Right hindlimb (tissue), 1 donor: ENCODE results near the gene SLC2A9.
A peak's percentile ranks its signal among the peaks of the same experiment; 100 is the strongest.

Experiments used
- DNase-seq: peaks from one replicate; pipeline ENCODE4 v3.0.0-alpha.2; 2018

SLC2A9 gene

DNA sequence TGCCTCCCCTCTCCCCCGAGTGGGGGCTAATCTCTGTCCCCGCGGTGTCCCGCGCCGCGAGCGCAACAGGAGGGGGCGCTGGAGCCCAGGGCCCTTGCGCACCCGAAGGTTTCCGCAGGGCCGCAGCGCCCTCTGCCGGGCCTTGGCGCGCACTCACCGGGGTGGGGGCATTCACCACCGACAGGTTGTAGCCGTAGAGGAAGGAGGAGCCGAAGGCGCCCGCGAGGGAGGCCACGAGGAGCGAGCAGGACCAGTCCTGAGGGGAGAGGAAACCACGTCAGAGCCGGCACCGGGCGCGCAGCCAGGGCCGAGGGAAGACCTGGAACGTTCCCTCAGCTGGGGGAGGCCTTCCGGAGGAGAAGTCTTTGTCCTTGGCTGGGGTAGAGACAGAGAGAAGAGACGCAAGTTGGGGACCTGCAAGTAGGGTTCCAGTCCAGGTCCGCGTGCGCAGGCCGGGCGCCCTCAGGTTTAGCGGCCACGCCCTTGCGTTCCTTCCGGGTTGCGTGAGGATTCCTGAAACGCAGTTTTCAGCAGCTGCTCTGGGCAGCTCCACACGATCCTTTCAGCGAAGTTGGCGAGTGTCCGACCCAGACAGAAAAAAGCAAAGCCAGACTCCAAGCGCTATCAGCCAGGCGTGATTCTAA, 2.4 kb downstream of the SLC2A9 start:
- DNase-seq: peak; percentile 97

DNA sequence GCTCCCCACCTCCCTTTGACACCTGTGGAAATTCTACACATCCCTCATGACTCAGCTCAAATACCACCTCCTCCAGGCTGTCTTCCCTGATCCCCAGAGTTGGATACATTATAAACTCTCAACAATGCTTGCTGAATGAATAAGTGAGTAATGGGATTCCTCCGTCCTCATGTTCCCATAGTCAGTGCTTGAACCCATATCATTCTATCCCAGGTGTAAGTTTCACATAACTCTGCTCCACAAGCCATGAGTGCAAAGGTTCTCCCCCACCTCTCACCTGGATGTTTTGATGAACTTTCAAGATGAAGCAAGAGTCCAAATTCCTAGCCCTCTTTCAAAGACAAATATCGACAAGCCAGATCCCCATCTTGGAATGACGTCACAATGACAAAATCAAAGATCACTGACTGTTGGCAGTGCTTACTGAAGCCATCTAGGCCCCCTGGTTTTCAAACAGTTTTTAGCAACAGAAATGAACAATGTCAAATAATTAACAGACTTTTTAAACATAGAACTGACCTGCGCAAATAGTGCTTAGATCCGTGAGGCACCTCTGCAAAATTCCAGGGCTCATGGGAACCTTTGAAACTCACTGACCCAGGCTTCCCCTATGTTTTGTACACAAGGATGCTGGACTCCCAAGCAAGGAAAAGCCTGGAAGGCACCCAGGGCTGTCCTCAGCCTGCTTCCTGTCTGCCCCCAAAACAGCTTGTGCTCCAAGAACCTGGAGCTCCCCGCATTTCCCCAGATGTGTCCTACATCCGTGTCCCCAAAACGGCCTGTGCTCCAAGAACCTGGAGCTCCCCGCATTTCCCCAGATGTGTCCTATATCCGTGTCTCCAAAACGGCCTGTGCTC, 4.0 kb downstream of the SLC2A9 start:
- DNase-seq: no peak

DNA sequence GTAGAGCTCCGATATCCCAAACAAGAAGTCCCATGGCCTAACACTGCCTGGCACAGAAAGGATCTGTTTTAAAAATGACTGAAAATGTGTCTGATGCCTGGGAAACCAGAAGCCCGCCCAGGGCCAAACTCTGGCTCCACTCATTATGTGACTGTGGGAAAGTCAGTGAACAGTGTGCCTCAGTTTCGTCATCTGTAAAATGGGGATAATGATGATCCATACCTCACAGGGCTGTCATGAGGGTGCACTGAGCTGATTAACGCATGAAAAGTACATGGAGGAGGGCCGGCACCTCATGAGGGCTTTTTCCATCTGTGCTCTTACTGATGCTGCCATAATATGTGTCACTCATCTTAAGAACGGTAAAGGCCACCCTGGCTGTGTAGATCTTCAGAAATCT, 5.1 kb downstream of the SLC2A9 start:
- DNase-seq: no peak

DNA sequence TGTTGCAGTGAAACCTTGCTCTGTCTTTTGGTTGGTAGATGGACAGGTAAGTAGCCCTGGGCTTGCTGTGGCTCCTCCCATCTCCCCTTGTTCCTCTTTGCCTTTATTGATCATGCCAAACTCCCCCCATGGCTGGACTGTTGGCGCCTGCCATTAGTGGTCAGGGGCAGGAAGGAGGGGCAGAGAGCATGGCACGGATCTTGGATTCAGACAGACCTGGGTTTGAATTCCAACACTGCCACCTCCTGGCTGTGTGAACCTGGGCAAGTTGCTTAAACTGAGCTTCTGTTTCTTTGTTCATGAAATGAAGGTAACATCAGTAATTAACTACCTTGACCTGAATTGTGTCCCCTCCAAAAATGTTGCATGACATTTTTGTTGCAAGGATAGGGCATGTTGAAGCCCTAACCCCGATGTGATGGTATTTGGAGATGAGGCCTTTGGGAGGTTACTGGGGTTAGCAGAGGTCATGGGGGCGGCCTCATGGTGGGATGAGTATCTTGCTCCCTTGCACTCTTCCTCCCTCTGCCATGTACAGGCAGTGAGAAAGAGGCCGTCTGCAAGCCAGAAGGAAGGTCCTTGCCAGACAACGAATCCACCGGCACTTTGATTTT, 6.0 kb downstream of the SLC2A9 start:
- peak; percentile 48 for DNase-seq

DNA sequence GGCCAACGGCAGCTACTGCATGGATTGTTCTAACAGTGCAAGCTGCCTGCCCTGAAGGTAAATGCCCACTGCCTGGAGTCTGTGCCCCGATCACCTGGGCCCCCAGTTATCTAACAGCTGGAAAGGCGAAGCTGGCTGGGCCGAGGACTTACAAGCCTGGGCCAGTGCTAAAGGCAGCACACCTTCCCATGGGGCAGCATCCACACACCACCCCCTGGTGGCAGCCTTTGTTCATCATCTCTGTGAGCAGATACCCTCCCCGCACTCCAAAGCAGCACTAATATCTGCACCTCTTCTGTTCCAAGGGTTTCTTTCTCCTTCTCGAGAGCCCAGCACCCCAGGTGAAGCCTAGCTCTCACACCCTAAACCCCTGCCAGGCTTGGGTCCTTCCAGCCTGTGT, 7.6 kb downstream of the SLC2A9 start:
- no peak for DNase-seq

DNA sequence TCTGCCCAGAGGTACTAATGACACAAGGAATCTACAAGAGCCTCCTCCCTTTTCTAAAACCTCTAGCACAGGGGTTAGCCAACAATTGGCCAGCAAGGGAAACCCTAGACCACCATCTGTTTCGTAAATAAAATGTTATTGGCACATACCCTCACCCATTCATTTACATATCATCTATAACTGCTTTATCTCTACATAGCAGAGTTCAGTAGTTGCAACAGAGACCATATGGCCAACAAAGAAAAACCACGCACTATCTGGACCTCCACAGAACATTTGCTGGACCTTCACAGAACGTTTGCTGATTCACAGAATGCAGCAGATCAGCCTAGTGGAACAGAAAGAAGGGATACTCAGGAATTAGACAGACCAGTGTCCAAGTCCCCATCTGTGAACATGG, 9.4 kb downstream of the SLC2A9 start:
- no peak for DNase-seq

DNA sequence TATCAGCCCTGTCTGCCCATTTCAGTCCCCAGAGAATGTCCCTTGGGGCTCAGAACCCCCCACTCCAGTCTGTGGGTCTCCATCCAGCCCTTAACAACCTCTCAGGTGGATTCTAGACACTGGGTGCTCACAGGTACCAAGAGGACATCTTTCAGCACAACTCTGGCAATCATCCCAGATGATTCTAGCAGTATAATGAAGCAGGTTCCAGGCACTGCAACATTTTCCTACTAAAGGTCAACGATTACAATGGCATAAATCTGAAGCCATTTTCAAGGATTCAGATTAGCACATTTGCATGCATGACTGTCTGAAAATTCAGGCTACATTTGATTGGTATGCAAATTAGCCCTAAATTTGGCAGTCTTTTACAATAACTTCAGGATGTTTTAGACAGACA, 10.0 kb downstream of the SLC2A9 start:
- DNase-seq: no peak

DNA sequence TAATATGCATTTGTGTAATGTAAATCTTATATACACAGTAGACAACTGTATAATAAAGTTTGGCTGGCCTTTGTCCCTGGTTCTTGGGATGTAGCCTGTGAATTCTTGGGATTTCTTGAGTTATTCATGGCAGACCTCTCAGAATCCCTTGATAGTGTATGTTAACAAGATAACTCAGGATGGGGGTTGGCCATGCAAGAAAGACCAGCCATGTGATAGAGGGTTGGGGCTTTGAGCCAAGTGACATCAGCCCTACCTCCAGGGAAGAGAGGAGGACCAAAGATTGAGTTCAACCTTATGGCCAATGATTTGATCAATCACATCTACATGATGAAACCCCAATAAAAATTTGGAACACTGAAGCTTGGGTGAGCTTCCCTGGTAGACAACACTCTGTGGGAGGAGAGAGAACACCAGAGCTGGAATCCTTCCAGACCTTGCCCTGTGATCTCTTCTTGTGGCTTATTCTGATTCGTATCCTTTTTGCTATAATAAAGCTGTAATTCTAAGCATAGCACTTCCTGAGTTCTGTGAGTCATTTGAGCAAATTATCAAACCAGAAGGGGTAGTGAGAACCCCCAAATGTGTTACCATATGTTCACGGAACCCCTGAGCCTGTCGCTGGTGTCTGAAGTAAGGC, 11.3 kb downstream of the SLC2A9 start:
- no peak for DNase-seq

DNA sequence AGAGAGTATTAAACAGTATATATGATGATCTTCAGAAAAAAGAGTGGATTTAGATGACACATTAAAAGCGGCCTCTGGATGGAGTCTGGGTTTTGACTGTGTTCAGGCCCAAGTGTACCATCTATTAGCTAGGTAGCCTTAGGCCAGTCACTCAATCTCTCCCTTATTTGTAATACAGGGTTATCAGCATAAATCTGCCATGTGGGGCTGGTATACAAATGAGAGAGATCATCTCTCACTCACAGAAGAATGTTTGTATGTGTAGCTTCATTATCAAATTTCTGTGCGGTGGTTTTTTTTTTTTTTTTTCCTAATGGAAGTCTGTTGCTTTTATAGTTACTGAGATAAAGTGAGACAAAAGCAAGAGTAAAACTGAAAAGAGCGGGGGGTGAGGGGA, 12.7 kb downstream of the SLC2A9 start:
- no peak for DNase-seq

DNA sequence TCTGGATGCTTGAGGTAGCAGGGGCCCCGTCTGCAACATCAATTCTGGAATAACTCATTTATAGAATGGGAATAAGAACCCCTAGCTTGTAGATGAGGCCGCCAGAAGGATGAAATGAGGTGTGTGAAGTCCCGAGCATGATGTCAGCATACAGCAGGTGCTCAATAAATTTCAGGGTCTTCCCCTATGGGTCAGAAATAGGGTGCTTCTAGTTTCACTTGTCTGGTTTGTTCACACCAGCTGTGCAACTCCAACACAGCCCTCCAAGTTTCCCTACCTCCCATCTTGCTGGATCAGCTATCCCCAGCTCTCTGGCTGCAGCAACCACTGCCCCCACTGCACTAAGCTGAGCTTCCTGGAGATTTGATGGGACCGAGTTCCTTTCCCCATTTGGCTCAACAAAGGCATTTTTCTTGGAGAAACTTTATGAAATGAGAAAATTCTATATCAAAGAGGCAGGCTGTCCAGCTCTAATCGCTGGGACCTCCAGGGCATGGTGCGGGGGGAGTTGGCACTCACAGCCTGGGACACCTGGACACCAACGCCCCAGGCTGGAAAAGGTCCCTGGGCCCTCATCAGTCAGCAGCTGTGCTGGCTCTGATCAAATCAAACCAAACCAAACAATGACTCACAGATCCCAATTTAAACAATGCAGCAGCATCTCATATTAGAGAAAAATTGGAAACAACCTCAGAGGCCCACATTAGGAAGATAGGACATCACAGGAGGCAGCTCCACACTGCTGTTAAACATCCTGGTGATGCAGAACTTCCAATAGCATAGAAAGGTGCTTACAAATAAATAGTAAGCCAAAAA, 13.3 kb downstream of the SLC2A9 start:
- peak; percentile 90 for DNase-seq

DNA sequence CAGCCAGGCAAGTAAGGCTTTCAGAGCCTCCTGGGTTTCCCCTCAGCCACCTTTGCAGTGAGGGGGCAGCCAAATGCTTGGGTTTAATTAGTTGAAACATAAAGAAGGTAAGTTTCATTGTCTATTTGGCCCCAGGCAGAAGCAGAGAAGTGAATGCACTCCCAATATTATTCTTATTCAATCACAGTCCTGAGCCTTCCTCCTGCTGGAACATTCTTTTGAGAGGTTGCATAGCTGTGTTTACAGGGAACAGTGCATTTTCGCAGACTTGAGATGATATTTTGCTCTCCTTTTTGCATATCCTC, 13.9 kb downstream of the SLC2A9 start:
- DNase-seq: no peak

DNA sequence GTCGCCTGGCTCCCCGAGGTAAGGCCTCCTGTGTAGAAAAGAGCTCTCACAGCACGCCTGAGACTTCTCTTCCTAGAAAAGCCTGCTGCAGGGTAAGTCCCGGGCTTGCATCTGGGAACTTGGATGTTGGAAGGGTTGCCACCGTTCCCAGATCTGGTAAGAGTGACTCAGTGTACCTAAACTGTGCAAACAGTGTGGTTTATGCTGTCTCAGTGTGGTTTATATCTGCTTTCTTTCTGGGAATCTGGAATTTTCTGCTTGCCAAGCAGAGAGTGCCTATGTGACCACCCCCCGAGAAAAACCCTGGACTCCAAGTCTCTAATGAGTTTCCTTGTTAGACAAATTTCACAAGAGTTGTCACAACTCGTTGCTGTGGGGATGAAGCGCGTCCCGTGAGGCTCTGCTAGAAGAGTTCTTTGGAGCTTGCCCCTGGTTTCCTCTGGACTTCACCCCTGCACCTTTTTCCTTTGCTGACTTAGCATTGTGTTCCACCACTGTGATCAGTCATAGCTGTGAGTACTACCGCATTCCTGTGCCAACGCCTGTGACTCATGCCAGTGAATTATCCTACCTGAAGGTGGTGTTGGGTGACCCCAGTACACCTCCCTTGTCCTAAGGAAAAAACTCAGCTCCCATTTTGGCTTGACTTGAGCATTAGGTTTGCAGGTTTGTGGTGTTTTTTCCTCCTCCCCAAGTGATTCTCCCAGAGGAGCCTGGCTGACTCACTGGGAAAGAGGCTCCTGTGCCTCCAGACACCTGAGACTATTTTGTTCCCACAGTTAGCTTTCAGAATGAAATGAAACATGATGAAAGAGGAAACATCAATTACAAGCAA, 14.5 kb downstream of the SLC2A9 start:
- no peak for DNase-seq

DNA sequence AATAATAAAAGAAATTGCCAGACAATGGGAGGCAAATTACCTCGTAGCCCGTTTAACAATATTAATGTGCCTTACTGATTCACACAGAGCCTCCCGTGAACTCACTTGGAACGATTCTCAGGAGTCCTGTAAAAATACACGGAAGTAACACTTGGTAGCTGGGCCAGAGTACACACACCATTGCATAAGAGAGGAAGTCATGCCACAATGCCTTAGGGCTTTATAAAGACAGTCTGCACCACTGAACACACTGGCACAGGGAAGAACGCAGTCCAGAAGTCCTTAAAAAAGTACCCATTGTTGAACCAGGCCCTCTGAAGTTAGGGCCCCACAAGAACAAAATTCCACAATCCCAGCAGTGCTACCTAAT, 15.1 kb downstream of the SLC2A9 start:
- no peak for DNase-seq

DNA sequence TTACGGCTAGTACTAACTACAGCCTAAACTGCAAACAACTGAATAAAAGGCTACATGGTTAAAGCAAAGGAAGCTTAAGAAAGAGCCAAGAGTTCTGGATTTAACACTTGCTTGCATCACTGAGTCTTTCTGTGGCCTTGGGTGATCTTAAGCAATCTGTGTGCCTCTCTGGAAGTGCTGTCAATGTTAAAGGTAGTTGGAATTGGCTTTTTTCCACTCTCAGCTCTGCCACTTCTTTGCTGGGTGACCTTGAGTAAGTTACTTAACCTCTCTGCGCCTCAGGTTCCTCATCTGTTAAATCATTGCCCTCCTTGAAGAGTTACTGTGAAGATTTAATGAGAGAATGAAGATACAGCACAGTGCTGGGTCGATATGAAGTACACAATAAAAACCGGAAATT, 15.7 kb downstream of the SLC2A9 start:
- DNase-seq: no peak

DNA sequence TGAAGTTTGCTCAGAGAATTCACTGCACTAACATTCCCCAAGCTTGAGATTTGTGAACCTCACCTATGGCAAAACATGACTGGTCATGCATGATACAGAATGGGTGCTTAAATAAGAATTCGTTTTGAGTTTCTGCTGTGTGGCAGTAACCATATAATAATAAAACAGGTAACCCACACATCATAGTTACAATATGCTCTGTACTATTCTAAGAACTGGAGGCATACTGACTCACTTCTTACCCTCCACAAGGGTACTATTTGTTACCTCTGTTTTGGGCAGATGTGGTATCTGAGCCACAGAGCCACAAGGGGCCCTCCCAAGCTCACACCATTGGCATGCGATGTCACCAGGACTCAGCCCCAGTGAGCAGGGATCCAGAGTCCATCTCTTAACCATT, 17.6 kb downstream of the SLC2A9 start:
- no peak for DNase-seq

DNA sequence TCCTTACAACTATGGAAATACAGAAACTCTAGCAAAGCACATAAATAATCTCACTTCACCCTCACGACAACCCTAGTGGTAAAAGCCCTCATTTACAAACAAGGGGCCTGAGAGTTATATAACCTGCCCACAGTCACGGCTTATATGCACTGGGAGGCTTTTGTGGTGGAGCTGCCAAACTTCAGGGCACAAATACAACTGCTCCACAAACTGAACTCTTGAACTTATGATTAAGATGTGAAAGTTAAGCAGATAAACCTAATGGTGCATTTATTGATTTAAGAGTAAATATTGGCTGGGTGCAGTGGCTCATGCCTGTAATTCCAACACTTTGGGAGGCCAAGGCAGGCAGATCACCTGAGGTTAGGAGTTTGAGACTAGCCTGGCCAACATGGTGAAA, 19.0 kb downstream of the SLC2A9 start:
- DNase-seq: no peak

DNA sequence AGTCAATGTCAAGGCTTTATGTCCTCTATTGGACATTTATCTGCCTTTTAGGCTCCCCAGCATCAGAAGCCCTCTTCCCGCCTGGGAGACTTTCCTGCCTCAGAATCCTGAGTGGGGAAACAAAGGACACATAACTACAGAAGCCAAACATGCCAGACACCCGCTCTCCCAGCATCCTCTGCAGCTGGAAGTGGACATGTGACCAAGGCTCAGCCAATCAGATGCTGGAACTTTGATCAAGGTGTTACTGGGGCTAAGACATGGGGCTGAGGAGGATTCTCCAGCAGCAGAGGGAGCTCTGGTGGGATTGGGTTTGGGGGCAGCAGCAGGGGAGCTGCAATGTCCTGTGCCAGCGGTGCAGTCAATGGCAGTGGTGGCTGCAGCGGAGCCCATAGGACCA, 19.5 kb downstream of the SLC2A9 start:
- DNase-seq: no peak

DNA sequence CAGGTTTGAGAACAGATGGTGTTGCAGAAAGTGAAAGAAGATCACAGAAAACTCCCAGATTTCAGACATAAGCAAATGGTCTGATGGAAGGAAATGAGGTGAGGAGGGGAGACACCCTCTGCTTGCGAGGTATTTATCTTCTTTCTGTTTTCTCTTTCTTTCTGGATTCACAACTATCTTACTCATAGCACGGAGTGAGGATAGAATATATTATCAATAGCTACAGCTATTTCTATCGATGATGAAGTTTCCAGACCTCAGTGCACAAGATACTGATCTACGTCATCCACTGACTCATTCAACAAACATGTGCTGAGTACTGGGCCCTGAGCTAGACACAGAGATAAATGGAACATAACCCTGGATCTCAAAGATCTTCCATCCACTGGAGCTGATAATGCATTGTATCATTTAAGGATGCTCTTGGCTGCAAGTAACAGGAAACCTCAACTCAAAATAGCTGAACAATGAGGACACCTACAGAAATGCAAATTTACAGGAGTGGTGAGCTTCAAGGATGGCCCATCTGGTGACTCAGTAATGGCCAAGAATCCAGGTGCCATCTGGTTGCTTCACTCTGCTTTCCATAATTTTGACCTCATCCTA, 21.2 kb downstream of the SLC2A9 start:
- no peak for DNase-seq

DNA sequence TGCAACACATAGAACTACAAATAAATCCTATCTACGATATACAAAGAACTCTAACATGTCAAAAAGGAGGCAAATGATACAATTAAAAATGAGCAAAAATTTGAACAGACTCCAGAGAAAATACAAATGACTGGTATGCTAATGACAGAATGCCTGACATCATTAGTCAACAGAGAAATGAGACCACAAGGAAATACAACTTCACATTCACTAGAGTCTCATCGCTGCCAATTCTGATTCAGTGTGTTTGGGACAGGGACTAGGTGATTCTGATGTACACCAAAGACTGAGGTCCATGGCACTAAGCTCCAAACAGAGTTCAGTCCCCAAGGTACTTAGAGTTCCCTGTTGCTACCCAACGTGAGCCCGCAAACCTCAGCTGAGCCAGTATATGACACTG, 23.4 kb downstream of the SLC2A9 start:
- DNase-seq: no peak

DNA sequence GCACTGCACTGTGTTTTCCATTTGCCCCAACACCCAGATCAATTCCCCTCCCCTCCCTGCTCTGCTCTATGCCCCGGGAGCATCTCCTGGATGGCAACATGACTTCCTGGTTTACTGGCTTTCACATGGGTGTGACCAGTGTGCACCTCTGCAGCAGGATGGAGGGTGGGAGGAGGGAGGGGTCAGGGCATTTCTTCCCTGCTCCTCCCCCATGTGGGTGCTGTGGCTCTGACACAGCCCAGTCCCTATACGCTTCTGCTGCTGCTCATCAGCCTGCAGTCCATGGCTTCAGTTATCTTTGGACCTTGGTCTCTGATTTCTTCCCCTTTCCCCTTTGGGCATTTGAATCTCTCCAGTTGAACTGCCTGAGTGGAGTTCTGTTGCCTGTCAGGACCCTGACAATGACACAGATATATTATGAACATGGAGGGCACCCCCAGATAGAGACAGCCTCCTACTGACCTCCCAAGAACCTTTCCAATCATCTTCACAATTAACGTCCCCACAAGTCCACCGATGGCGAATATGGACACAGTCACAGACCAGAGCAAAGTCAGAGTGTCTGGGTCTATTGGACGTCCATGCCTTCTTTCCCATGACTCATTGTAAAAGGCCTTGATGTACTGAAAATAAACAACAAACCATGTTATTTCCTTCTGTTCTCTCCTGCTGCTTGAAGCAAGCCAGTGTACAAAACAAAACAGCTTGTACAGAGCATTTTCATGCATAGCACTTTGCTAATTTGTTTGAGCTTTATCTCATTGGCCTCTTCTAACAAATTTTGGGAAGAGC, 24.8 kb downstream of the SLC2A9 start:
- DNase-seq: no peak
